Stimulated activated CD8-positive, alpha-beta memory T cell treated with anti-CD3 and anti-CD28 coated beads, Interleukin-12 subunit alpha, Interleukin-12 subunit beta, amount 100 ng/mL, for 1 hour (primary cell): ENCODE data around the gene PLA2G2C.

Source experiments
- DNase-seq: peaks from one replicate; pipeline ENCODE4 v3.0.0-alpha.2; 2020; ENCODE audit warnings: low read depth

The PLA2G2C gene

GRCh38 chr1:20207546-20207945 lies 21.2 kb upstream of the PLA2G2C start:
- no peak for DNase-seq

GRCh38 chr1:20202166-20202565 lies 15.8 kb upstream of the PLA2G2C start:
- DNase-seq: no peak

GRCh38 chr1:20200966-20201365 lies 14.6 kb upstream of the PLA2G2C start:
- DNase-seq: no peak

- DNase-seq: no peak
Observed at GRCh38 chr1:20199840-20200239, 13.5 kb upstream of the PLA2G2C start.

GRCh38 chr1:20199403-20199802 lies 13.1 kb upstream of the PLA2G2C start:
- no peak for DNase-seq

GRCh38 chr1:20198918-20199317 lies 12.6 kb upstream of the PLA2G2C start:
- no peak for DNase-seq

GRCh38 chr1:20198296-20198695 lies 12.0 kb upstream of the PLA2G2C start:
- no peak for DNase-seq

GRCh38 chr1:20197329-20197791 lies 11.0 kb upstream of the PLA2G2C start:
- DNase-seq: no peak

- DNase-seq: no peak
Observed at GRCh38 chr1:20195462-20195780, 9.1 kb upstream of the PLA2G2C start.

GRCh38 chr1:20194757-20195461 lies 8.6 kb upstream of the PLA2G2C start:
- peak; percentile 45 for DNase-seq

GRCh38 chr1:20194224-20194623 lies 7.9 kb upstream of the PLA2G2C start:
- DNase-seq: no peak

- DNase-seq: no peak
Observed at GRCh38 chr1:20192871-20193411, 6.6 kb upstream of the PLA2G2C start.

GRCh38 chr1:20192364-20192763 lies 6.0 kb upstream of the PLA2G2C start:
- DNase-seq: no peak

GRCh38 chr1:20191266-20191825 lies 5.0 kb upstream of the PLA2G2C start:
- DNase-seq: no peak

GRCh38 chr1:20190256-20191160 lies 4.2 kb upstream of the PLA2G2C start:
- DNase-seq: no peak

GRCh38 chr1:20189664-20190063 lies 3.3 kb upstream of the PLA2G2C start:
- DNase-seq: no peak

GRCh38 chr1:20188455-20188817 lies 2.1 kb upstream of the PLA2G2C start:
- DNase-seq: no peak

GRCh38 chr1:20187813-20188454 lies 1.6 kb upstream of the PLA2G2C start:
- DNase-seq: no peak

GRCh38 chr1:20187103-20187812 lies 940 bp upstream of the PLA2G2C start:
- DNase-seq: no peak

- DNase-seq: peak; percentile 33
Observed at GRCh38 chr1:20184997-20185833, 1.1 kb downstream of the PLA2G2C start.

GRCh38 chr1:20184481-20184900 lies 1.8 kb downstream of the PLA2G2C start:
- DNase-seq: no peak
